ENCODE data around the gene NSF. TPM values are rescaled to one million over a fixed set of nuclear protein-coding genes. Genes with fewer than 3 reads are reported as not detected.
A peak's percentile ranks its signal among the peaks of the same experiment; 100 is the strongest.
"Not testable (repeated sequence)": the region's sequence is repeated elsewhere in the genome, so short reads cannot be mapped to it uniquely, and the experiment has no call there.

NSF gene
- total RNA-seq, 4 donors from 2014 or later: 24.5 to 80.0 (median 44.6) TPM

DNA sequence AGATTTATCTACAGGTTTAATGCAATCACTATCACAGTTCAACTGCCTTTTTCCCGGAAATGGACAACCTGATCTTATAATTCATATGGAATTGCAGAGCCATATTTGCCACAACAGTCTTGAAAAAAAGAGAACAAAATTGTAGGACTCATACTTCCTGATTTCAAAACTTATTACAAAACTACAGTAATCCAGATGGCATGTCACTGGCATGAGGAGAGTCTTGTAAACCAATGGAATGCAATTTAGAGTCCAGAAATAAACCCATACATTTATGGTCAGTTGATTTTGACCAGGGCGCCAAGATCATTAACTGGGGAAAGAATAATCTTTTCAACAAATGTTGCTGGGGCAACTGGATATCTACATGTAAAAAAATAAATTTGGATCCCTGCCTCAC lies 20.8 kb downstream of the NSF start:
- H3K4me1 ChIP-seq, H3K9me3 ChIP-seq, H3K36me3 ChIP-seq, H3K27me3 ChIP-seq, H3K27ac ChIP-seq, H3K4me3 ChIP-seq, DNase-seq: not testable (repeated sequence)

DNA sequence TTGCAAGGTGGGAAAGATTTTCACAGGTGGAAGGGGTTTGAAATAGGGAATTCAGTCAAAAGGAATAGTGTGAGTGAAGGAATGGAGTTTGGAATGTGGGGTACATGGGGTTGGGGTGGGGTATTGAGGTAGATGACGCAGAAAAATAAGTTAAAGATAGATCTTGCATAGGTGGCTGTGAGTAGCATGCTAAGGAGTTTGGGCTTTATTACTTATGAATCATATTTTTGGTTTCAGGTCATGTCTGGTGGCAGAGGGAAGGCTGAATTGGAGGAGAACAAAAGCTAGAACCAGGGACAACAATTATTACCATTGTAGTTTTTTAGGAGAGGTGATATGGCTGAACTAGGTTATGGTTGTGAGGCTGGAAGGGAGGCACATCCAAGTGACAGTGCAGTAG lies 23.4 kb downstream of the NSF start:
- DNase-seq, H3K27me3 ChIP-seq, H3K27ac ChIP-seq, H3K36me3 ChIP-seq, H3K9me3 ChIP-seq, H3K4me3 ChIP-seq, H3K4me1 ChIP-seq: not testable (repeated sequence)

DNA sequence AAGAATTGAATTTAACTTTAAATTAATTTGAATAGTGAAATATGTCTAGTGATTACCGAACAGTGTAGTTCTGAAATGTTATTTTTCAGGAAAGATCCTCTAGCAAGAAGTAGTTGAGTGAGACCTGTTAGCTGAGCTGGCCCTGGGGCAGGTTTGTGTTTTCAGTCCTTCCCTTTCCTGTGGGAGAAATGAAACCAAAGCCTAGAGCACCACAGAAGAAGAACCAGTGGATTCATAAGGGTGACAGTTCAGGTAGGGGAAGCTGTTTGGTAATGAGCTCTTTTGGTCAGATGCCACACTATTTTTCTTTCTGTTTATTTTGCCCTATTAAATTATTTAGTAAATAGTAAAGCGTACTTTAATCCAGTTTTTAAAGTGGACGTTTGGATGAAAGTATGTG lies 26.7 kb downstream of the NSF start:
- DNase-seq, H3K36me3 ChIP-seq, H3K27me3 ChIP-seq, H3K4me3 ChIP-seq, H3K4me1 ChIP-seq, H3K27ac ChIP-seq, H3K9me3 ChIP-seq: not testable (repeated sequence)

DNA sequence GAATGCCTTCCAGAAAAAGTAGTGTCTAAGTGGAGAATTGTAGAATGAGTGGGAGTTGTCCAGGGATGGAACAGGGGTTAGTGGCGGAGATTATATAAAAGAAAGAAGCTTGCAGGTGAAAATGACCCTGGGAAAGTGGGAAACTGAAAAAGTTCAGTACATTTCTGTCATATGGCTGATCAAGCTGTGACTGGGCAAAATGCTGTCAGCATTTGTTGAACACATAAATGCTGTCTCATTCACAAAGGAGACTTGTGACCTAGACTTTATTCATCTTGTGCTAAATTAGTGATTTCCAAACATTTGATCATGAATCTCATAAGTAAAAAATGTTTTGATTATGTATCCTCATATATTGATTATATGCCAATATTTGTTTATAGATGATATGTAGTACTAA lies 28.5 kb downstream of the NSF start:
- not testable (repeated sequence) for H3K36me3 ChIP-seq, H3K4me1 ChIP-seq, H3K4me3 ChIP-seq, H3K27me3 ChIP-seq, H3K27ac ChIP-seq, DNase-seq, H3K9me3 ChIP-seq

DNA sequence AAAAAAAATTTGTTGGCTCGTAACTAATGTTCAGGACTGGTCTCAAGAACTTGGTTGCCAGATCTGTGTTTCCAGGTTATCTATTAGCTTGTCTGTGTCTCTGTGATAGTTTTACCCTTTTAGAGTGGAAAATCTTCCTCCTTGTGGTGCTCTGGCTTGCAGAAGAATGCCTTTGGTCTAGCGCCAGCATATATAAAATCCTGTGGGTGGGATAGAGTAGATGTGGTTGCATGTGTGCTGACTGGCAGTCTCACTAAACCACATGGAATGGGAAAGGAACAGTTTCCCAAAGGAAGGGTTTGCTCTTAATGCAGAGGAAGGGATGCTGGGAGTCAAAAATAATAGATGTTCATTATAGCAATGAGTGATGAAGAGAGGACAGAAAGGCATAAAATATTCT lies 33.3 kb downstream of the NSF start:
- H3K27ac ChIP-seq, DNase-seq, H3K4me3 ChIP-seq, H3K27me3 ChIP-seq, H3K36me3 ChIP-seq, H3K4me1 ChIP-seq, H3K9me3 ChIP-seq: not testable (repeated sequence)

GRCh38 chr17:46624726-46625125 lies 34.3 kb downstream of the NSF start:
- not testable (repeated sequence) for H3K36me3 ChIP-seq, H3K27me3 ChIP-seq, H3K27ac ChIP-seq, H3K4me1 ChIP-seq, H3K9me3 ChIP-seq, DNase-seq, H3K4me3 ChIP-seq

GRCh38 chr17:46627452-46627851 lies 37.0 kb downstream of the NSF start:
- H3K4me3 ChIP-seq, H3K9me3 ChIP-seq, H3K27ac ChIP-seq, H3K27me3 ChIP-seq, H3K4me1 ChIP-seq, H3K36me3 ChIP-seq, DNase-seq: not testable (repeated sequence)

GRCh38 chr17:46628753-46629436 lies 38.4 kb downstream of the NSF start:
- H3K27me3 ChIP-seq, H3K9me3 ChIP-seq, H3K4me1 ChIP-seq, H3K4me3 ChIP-seq, H3K27ac ChIP-seq, H3K36me3 ChIP-seq, DNase-seq: not testable (repeated sequence)

DNA sequence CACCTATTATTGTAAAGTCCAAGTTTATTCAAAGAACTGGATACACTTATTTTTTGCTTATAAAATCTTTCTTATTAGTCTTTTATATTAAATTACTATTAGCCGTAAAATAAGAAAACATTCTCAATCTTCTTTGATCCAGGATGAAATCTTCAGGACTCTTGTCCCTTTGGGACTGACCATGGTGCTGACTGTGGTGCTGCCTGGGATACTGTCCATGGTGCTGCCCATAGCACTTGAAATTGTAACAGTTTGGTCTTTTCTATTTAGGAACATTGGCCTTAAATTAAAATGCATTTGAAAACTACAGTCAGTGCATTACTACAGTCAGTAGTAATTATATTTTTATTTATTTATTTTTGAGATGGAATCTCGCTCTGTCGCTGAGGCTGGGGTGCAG lies 41.7 kb downstream of the NSF start:
- not testable (repeated sequence) for H3K4me3 ChIP-seq, H3K9me3 ChIP-seq, DNase-seq, H3K4me1 ChIP-seq, H3K36me3 ChIP-seq, H3K27ac ChIP-seq, H3K27me3 ChIP-seq

DNA sequence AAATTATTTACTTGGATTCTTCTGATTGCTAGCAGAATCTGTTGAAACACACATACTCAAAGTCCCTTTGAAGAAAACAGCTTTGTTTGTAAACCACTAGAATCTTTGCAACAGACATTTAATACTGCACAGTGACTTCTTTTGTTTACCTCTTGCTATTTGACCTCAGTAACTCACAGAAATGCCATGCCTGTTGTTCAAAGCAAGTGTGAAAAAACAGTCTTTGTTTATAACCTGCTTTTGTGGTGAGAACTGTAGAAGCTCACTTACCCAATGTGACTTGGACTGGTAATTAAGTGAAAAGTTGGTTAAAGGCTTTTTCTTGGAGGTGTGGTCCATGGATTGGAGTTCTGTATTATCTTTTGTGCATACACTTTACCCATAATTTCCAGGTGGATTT lies 44.4 kb downstream of the NSF start:
- H3K27me3 ChIP-seq, H3K27ac ChIP-seq, H3K36me3 ChIP-seq, H3K4me3 ChIP-seq, H3K4me1 ChIP-seq, H3K9me3 ChIP-seq, DNase-seq: not testable (repeated sequence)

- not testable (repeated sequence) for H3K4me1 ChIP-seq, H3K27ac ChIP-seq, H3K36me3 ChIP-seq, H3K9me3 ChIP-seq, DNase-seq, H3K4me3 ChIP-seq, H3K27me3 ChIP-seq
These were observed 51.6 kb downstream of the NSF start for GRCh38 chr17:46641861-46642656.

GRCh38 chr17:46647251-46647650 lies 56.8 kb downstream of the NSF start:
- H3K4me1 ChIP-seq, H3K36me3 ChIP-seq, DNase-seq, H3K4me3 ChIP-seq, H3K9me3 ChIP-seq, H3K27me3 ChIP-seq, H3K27ac ChIP-seq: not testable (repeated sequence)

GRCh38 chr17:46647688-46648278 lies 57.3 kb downstream of the NSF start:
- H3K27ac ChIP-seq, H3K4me1 ChIP-seq, H3K27me3 ChIP-seq, DNase-seq, H3K36me3 ChIP-seq, H3K9me3 ChIP-seq, H3K4me3 ChIP-seq: not testable (repeated sequence)

GRCh38 chr17:46649246-46649645 lies 58.8 kb downstream of the NSF start:
- H3K27ac ChIP-seq, H3K4me1 ChIP-seq, H3K36me3 ChIP-seq, H3K27me3 ChIP-seq, H3K9me3 ChIP-seq, H3K4me3 ChIP-seq: not testable (repeated sequence)
- DNase-seq: peak in 2 of 3 donors; percentile 5 to 18

DNA sequence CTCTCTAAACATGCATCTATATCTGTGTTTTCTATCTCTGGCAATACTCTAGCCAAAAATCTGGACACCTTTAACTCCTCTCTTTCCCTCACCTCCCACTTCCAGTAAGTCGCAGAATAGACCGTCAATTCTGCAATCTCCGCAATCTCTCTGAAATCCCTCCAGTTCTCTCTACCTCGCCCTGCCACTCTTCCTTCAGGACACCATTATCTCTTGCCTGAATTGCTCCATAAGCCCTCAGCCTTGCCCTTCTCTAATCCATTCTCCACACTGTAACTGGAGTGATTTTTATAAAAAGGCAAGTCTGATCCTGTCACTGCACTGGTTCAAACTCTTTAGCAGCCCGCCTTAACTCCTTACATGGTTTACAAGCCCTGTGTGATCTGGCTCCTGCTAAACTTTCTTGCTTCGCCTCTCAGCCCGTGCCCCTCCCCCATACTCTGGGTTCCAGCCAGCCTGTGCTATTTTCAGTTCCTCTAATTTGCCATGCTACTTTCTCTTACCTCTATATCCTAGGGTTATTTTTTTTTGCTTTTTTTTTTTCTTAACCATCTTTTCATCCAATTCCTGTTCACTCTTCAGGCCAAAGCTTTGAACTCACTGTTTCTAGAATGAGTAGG lies 61.7 kb downstream of the NSF start:
- not testable (repeated sequence) for H3K4me3 ChIP-seq, H3K27ac ChIP-seq, H3K9me3 ChIP-seq, H3K36me3 ChIP-seq, H3K4me1 ChIP-seq, DNase-seq, H3K27me3 ChIP-seq

Measured in Peyer's patch (tissue), 4 donors.